ENCODE results near the gene ZRANB1.
"Not testable (repeated sequence)": the region's sequence is repeated elsewhere in the genome, so short reads cannot be mapped to it uniquely, and the experiment has no call there.

The ZRANB1 gene

DNA sequence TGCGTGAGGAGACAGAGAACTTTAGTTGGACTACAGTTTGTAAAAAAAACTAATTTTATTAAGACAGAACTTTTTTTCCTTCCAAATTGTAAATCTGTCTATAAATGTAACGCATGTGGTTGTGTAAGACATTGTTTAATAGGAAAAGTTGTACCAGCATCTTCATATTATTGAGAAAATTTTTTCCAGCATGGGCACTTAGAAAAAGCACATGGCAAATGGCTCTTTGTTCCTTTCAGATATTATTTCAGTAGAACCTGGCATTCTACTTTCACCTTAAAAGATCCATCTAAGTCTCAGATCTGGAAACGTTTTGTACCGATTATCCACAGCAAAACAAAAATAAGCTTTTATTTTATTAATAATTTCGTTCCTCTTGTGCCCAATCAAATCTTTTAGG lies 43.2 kb downstream of the ZRANB1 start:
- TF ChIP-seq, protein P1, sequence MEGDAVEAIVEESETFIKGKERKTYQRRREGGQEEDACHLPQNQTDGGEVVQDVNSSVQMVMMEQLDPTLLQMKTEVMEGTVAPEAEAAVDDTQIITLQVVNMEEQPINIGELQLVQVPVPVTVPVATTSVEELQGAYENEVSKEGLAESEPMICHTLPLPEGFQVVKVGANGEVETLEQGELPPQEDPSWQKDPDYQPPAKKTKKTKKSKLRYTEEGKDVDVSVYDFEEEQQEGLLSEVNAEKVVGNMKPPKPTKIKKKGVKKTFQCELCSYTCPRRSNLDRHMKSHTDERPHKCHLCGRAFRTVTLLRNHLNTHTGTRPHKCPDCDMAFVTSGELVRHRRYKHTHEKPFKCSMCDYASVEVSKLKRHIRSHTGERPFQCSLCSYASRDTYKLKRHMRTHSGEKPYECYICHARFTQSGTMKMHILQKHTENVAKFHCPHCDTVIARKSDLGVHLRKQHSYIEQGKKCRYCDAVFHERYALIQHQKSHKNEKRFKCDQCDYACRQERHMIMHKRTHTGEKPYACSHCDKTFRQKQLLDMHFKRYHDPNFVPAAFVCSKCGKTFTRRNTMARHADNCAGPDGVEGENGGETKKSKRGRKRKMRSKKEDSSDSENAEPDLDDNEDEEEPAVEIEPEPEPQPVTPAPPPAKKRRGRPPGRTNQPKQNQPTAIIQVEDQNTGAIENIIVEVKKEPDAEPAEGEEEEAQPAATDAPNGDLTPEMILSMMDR (IDR thresholded peaks at IDR 0.05; ENCODE audit: insufficient read depth, missing control alignments): no peak
- FAIRE-seq (no peak), DNase-seq (ENCODE audit: insufficient read length, low spot score) (no peak)

DNA sequence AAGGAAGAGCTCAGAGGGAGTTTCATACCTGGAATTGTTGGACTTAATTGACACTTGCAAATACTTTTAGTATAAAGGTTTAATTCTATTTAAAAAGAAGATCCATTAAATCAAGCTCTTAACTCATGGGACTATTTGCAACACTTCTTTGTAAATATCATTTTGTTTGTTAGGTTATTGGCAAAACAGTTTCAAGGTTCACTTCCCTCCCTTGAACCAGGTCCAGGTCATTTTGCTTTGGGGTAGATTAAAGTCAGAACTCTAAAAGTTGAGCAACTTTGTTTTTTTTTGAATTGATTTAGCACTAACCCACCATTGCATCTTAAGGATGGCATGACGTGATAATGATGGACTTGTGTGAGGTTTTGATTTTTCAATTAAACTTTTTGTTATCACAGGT lies 45.9 kb downstream of the ZRANB1 start:
- FAIRE-seq (no peak), DNase-seq (ENCODE audit: insufficient read length, low spot score) (no peak)
- TF ChIP-seq, protein P1 (IDR thresholded peaks at IDR 0.05; ENCODE audit: insufficient read depth, missing control alignments): no peak

DNA sequence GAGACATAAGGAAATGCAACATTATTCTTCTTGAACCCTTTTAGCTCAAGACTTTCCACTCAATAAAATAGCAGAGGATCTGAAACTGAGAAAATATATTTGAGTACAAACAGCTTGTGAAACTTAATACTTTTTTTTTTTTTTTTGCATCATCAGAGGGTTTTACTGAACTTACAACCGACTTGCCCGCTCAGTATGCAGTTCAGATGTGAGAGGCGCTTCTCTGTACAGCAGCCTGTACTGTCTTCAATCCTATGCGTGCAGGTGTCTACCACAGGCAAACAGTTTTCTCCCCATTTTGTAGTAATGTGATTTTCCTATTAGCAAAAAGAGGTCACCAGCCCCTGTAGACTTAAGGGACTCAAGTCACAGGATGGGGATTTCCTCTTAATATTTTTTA lies 46.8 kb downstream of the ZRANB1 start:
- not testable (repeated sequence) for FAIRE-seq; DNase-seq (ENCODE audit: insufficient read length, low spot score)

DNA sequence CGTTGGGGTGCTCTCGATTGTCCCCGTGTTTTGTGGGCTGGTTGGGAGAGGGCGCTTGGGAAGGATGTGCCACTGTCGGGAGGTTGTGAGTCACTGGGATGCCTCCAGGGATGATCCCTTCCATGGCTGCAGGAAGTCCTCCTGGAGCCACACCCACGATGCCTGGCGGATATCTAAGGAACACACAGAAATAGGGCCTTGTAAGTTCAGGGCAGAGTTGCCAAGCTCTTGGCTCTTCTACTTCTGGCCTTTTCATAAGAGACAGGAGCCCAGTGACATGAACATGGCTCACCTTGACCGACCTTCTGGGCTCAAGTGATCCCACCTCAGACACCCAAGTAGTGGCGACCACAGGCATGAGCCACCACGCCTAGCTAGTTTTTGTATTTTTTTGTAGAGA lies 47.6 kb downstream of the ZRANB1 start:
- FAIRE-seq (no peak), DNase-seq (ENCODE audit: insufficient read length, low spot score) (no peak)
- TF ChIP-seq, protein P1 (IDR thresholded peaks at IDR 0.05; ENCODE audit: insufficient read depth, missing control alignments): no peak

DNA sequence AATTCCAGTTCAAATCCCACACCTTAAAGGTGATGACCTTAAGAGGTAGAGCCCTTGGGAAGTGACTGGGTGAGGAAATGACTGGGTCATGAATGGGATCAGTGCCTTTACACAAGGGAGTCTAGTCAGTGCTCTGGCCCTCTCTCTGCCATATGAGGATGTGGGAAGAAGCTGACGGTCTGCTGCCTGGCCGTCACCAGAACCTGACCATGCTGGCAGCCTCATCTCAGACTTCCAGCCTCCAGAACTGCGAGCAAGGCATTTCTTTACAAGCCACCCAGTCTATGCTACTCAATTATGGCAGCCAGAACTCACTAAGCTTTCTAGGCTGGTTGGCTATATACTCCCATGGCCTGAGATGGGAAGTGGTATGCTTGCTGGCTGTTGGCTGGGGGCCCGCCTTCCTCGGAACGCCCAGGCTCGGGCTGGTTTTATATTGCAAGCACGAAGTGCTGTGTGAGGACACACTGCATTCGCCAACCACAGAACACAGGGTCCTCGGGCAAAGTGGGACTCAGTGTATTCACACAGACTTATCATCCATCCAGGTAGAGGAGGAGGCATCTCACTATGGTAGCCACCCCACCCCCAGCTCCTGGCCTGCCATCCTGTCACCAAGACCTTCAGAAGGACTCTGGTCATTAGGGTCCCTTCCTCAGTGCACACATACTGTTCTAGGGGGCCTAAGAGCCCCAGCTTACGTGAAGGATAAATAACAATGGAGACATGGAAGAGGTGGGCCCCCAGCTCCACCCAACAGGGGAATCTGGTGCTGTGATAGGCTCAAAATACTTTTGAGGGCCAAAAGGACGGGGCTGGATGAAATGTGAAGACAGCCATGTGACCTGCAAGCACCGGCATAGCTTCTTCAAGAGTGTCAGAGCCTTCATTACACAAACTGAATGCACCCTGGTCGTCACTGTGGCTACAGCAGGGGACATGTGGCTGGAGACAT lies 49.0 kb downstream of the ZRANB1 start:
- no peak for FAIRE-seq
- TF ChIP-seq, protein P1 (IDR thresholded peaks at IDR 0.05; ENCODE audit: insufficient read depth, missing control alignments): no peak

DNA sequence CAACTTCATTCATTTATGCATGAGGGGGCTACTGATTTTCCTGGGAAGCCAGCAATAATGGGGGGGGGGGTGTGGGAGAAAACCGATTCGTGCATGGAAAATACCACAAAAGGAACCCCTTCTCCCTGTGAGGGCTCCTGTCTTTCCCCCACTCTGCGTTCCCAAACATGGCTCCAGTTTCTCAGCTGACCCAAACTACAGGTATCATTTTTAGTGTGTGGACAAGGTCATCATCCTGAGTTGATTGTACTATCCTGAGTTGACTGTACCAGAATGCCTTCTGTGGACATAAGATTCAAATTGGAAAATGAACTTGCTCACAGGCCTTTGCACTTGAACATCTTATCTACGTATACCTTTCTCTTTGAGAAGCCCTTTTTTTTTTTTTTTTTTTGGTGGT lies 49.9 kb downstream of the ZRANB1 start:
- TF ChIP-seq, protein P1 (IDR thresholded peaks at IDR 0.05; ENCODE audit: insufficient read depth, missing control alignments): no peak
- FAIRE-seq (no peak), DNase-seq (ENCODE audit: insufficient read length, low spot score) (no peak)

More for the DNA sequence above, 49.0 kb downstream of the ZRANB1 start:
- no peak for DNase-seq (ENCODE audit: insufficient read length, low spot score)

DNA sequence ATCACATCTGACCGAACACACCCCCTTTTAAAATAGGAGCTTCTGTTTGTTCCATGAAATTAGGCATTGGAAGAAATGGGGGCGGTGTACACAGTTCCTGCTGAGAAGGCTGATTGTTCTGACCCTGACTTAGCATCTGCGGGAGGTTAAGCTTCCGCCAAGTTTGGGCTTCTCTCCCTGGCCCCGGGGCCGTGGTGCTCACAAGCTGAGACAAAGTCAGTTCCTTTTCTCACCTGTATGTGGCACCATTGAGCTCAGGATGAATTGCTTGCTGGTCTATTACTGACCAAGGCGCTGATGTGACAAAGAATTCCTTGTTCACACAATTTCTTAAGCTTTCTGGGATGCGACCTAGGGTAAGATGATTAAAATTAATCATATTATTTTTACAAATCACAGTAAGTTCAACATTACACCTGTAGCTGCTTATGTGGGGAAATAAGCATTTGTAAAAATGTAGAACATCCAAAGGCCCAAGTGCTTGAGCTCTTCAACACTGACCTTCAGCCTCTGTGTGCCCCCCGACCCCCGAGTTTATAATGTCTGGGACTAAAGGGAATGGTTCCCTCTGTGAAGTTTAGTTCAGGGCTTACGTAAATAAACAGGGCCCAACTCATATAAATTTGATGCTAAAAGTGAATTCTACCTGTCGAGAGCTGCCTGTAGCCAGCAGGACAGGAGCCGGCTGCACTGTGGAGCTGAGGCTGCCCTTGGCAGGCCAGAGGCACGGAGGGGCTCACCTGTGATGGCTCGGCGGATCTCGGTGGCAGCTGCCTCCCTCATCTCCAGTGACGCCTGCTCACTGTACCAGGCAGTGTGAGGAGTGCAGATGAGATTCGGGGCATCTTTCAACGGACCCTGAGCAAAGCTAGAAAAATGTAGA lies 50.8 kb downstream of the ZRANB1 start:
- TF ChIP-seq, protein P1 (IDR thresholded peaks at IDR 0.05; ENCODE audit: insufficient read depth, missing control alignments): peak; percentile 60
- DNase-seq (ENCODE audit: insufficient read length, low spot score): no peak

More for the DNA sequence above, 50.8 kb downstream of the ZRANB1 start:
- no peak for FAIRE-seq

All from D721Med (cell line).